NCI-H82 treated with DMSO at 0.1 percent for 48 hours (cell line): ENCODE data around the gene ARID1B.

Experiments
- DNase-seq: peaks from one replicate; lab custom pipeline; 2025; ENCODE audit not compliant: unreplicated experiment; lab: John Stamatoyannopoulos, UW

Gene ARID1B

GRCh38 chr6:157253017-157253416 lies 475.8 kb downstream of the ARID1B start:
- no peak for DNase-seq

- DNase-seq: no peak
Measured at GRCh38 chr6:157253699-157254098, 476.5 kb downstream of the ARID1B start.

GRCh38 chr6:157254538-157254937 lies 477.4 kb downstream of the ARID1B start:
- DNase-seq: no peak

GRCh38 chr6:157255079-157255478 lies 477.9 kb downstream of the ARID1B start:
- no peak for DNase-seq

GRCh38 chr6:157258878-157259277 lies 481.7 kb downstream of the ARID1B start:
- DNase-seq: no peak

- no peak for DNase-seq
Measured at GRCh38 chr6:157259443-157259842, 482.3 kb downstream of the ARID1B start.
